H1 (cell line): ENCODE results near the gene LMAN2.

ENCODE experiments used
- NRF1 ChIP-seq: IDR thresholded peaks from 2 replicates; pipeline ENCODE4 v1.6.1; 2011; ENCODE audit warnings: mild to moderate bottlenecking, low read depth, low read length, improper control_type of control experiment
- POLR2A ChIP-seq, 2 experiments: IDR thresholded peaks; 1 replicate in 1 of 2; 2 replicates in 1 of 2; pipeline ENCODE4 v1.6.1; 2011; ENCODE audit warnings: low read depth in 2 of 2, low read length in 2 of 2, mild to moderate bottlenecking in 2 of 2; ENCODE audit errors: control extremely low read depth in 1 of 2
- RAD21 ChIP-seq, 2 experiments: IDR thresholded peaks in 1 of 2; conservative IDR thresholded peaks in 1 of 2; 2 replicates each; pipeline ENCODE4 v1.6.1; 2011; ENCODE audit warnings: low read depth in 2 of 2, low read length in 2 of 2, improper control_type of control experiment in 1 of 2, inconsistent platforms in 1 of 2, mild to moderate bottlenecking in 1 of 2, moderate library complexity in 1 of 2
- SAP30 ChIP-seq: fragments of 300-600 bp; sonication (generic); IDR thresholded peaks from 2 replicates; pipeline ENCODE4 v1.7.1; 2012; ENCODE audit warnings: low read length, moderate library complexity, mild to moderate bottlenecking, inconsistent platforms; ENCODE audit not compliant: insufficient read depth, insufficient replicate concordance
- SP1 ChIP-seq: IDR thresholded peaks from 2 replicates; pipeline ENCODE4 v1.6.1; 2011; ENCODE audit warnings: low read depth, low read length
- SUZ12 ChIP-seq: fragments of 200-600 bp; sonication (generic); IDR thresholded peaks from 2 replicates; pipeline ENCODE4 v1.6.1; 2012; ENCODE audit warnings: mild to moderate bottlenecking, inconsistent platforms, low read length, moderate library complexity, mixed read lengths
- TCF12 ChIP-seq: IDR thresholded peaks from 2 replicates; pipeline ENCODE4 v1.6.1; 2011; ENCODE audit warnings: low read depth, mild to moderate bottlenecking, low read length
- TF ChIP-seq, protein P1 (sequence below), 3 experiments: IDR thresholded peaks; 1 replicate in 2 of 3; 2 replicates in 1 of 3; pipeline versions ENCODE4 v1.5.1 to v1.6.1; 2011; ENCODE audit warnings: low read length in 3 of 3, mild to moderate bottlenecking in 3 of 3, inconsistent platforms in 2 of 3, low read depth in 1 of 3, moderate library complexity in 1 of 3; ENCODE audit not compliant: insufficient read depth in 1 of 3; ENCODE audit errors: control extremely low read depth in 1 of 3
- TF ChIP-seq, protein P2 (sequence below): IDR thresholded peaks from 2 replicates; pipeline ENCODE4 v1.6.1; 2012; ENCODE audit warnings: low read length, inconsistent platforms

DNA sequence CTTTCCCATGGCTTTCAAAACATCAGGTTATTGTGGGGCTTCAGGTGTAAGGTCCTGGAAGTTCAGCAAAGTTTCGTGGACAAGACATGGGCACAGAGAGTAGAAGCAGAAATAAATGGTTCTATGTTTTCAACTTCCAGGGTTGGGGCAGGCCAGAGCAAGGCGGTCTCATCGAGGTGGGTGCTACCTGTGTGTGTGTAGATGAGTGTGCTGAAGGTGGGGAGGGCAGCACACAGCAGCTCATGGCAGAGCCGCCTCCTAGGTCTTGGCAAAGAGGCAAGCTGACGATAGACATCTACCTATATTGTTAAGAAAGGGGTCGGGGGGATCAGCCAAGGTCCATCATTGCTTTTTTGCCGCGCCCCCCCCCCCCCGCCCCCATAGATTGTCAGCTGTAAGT lies 51.8 kb downstream of the LMAN2 start:
- TF ChIP-seq, protein P1, sequence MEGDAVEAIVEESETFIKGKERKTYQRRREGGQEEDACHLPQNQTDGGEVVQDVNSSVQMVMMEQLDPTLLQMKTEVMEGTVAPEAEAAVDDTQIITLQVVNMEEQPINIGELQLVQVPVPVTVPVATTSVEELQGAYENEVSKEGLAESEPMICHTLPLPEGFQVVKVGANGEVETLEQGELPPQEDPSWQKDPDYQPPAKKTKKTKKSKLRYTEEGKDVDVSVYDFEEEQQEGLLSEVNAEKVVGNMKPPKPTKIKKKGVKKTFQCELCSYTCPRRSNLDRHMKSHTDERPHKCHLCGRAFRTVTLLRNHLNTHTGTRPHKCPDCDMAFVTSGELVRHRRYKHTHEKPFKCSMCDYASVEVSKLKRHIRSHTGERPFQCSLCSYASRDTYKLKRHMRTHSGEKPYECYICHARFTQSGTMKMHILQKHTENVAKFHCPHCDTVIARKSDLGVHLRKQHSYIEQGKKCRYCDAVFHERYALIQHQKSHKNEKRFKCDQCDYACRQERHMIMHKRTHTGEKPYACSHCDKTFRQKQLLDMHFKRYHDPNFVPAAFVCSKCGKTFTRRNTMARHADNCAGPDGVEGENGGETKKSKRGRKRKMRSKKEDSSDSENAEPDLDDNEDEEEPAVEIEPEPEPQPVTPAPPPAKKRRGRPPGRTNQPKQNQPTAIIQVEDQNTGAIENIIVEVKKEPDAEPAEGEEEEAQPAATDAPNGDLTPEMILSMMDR (IDR thresholded peaks at IDR 0.05; ENCODE audit: control extremely low read depth in 1 of 3, insufficient read depth in 1 of 3, low read depth in 1 of 3, low read length in 3 of 3): no peak
- no peak for TF ChIP-seq TCF12
- no peak for TF ChIP-seq SAP30
- TF ChIP-seq, protein P2, sequence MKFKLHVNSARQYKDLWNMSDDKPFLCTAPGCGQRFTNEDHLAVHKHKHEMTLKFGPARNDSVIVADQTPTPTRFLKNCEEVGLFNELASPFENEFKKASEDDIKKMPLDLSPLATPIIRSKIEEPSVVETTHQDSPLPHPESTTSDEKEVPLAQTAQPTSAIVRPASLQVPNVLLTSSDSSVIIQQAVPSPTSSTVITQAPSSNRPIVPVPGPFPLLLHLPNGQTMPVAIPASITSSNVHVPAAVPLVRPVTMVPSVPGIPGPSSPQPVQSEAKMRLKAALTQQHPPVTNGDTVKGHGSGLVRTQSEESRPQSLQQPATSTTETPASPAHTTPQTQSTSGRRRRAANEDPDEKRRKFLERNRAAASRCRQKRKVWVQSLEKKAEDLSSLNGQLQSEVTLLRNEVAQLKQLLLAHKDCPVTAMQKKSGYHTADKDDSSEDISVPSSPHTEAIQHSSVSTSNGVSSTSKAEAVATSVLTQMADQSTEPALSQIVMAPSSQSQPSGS: no peak
- no peak for TF ChIP-seq POLR2A (IDR thresholded peaks at IDR 0.05; ENCODE audit: control extremely low read depth in 1 of 2, low read depth in 2 of 2, low read length in 2 of 2)
- TF ChIP-seq SP1: no peak
- no peak for TF ChIP-seq NRF1
- TF ChIP-seq RAD21 (IDR thresholded peaks at IDR 0.05 in 1 of 2, conservative IDR thresholded peaks at IDR 0.05 in 1 of 2; ENCODE audit: low read depth in 2 of 2, low read length in 2 of 2): no peak
- no peak for TF ChIP-seq SUZ12
